Neuronal stem cell (in vitro differentiated cells): ENCODE results near the gene P2RX4.

Experiments used
- DNase-seq: peaks from one replicate; pipeline ENCODE4 v3.0.0-alpha.2; 2013; ENCODE audit warnings: low spot score
- H2AFZ ChIP-seq: one replicate; pipeline ENCODE4 v1.6.1; 2013; ENCODE audit warnings: mild to moderate bottlenecking, low read length, inconsistent platforms
- H2AK5ac ChIP-seq: 2 replicates; pipeline ENCODE4 v1.6.1; 2013; ENCODE audit warnings: low read depth, mild to moderate bottlenecking, inconsistent platforms, low read length, moderate library complexity, mixed read lengths
- H2BK120ac ChIP-seq: 2 replicates; pipeline ENCODE4 v1.6.1; 2013; ENCODE audit warnings: low read depth, mild to moderate bottlenecking, inconsistent platforms, low read length, moderate library complexity, mixed read lengths
- H2BK12ac ChIP-seq: one replicate; pipeline ENCODE4 v1.6.1; 2013; ENCODE audit warnings: low read length, inconsistent platforms
- H2BK15ac ChIP-seq: 2 replicates; pipeline ENCODE4 v1.6.1; 2013; ENCODE audit warnings: mild to moderate bottlenecking, low read length, inconsistent platforms, mixed read lengths
- H2BK5ac ChIP-seq: one replicate; pipeline ENCODE4 v1.6.1; 2013; ENCODE audit warnings: inconsistent platforms, mild to moderate bottlenecking, low read length, moderate library complexity
- H3K14ac ChIP-seq: one replicate; pipeline ENCODE4 v1.6.1; 2013; ENCODE audit warnings: low read length, inconsistent platforms
- H3K18ac ChIP-seq: 2 replicates; pipeline ENCODE4 v1.6.1; 2013; ENCODE audit warnings: low read length, inconsistent platforms
- H3K23ac ChIP-seq: 2 replicates; pipeline ENCODE4 v1.6.1; 2013; ENCODE audit warnings: low read depth, mild to moderate bottlenecking, mixed read lengths, low read length, inconsistent platforms; ENCODE audit not compliant: poor library complexity
- H3K27ac ChIP-seq: replicated peaks from 3 replicates; pipeline ENCODE4 v1.5.1; 2013; ENCODE audit warnings: low read length, inconsistent platforms
- H3K27me3 ChIP-seq, 3 experiments: 2 replicates each; pipeline ENCODE4 v1.6.1; 2013; ENCODE audit warnings: low read length in 3 of 3, mild to moderate bottlenecking in 2 of 3, inconsistent platforms in 1 of 3, low read depth in 1 of 3, mixed read lengths in 1 of 3, moderate library complexity in 1 of 3; ENCODE audit not compliant: control insufficient read depth in 3 of 3, insufficient read depth in 3 of 3
- H3K36me3 ChIP-seq, 2 donors: replicated peaks in 1 of 2; 2 replicates each; pipeline ENCODE4 v1.6.1; 2013; ENCODE audit warnings: low read length in 2 of 2; ENCODE audit not compliant: control insufficient read depth in 2 of 2, insufficient read depth in 2 of 2
- H3K4ac ChIP-seq: 2 replicates; pipeline ENCODE4 v1.6.1; 2013; ENCODE audit warnings: inconsistent platforms, mild to moderate bottlenecking, low read length, moderate library complexity
- H3K4me1 ChIP-seq, 2 donors: 1 replicate in 1 of 2; 2 replicates in 1 of 2; pipeline ENCODE4 v1.6.1; 2013; ENCODE audit warnings: low read length in 2 of 2, low read depth in 1 of 2; ENCODE audit not compliant: control insufficient read depth in 2 of 2, insufficient read depth in 1 of 2
- H3K4me2 ChIP-seq: one replicate; pipeline ENCODE4 v1.6.1; 2013; ENCODE audit warnings: mild to moderate bottlenecking, low read length, inconsistent platforms; ENCODE audit not compliant: insufficient read depth, poor library complexity, severe bottlenecking
- H3K4me3 ChIP-seq, 2 donors: 2 replicates each; pipeline ENCODE4 v1.5.1; 2013; ENCODE audit warnings: low read length in 2 of 2, mild to moderate bottlenecking in 2 of 2, inconsistent platforms in 1 of 2, moderate library complexity in 1 of 2
- H3K79me1 ChIP-seq: one replicate; pipeline ENCODE4 v1.6.1; 2013; ENCODE audit warnings: low read depth, mild to moderate bottlenecking, inconsistent platforms, low read length, moderate library complexity
- H3K9ac ChIP-seq: one replicate; pipeline ENCODE4 v1.6.1; 2013; ENCODE audit warnings: mild to moderate bottlenecking, low read depth, low read length, inconsistent platforms; ENCODE audit not compliant: poor library complexity
- H3K9me3 ChIP-seq, 2 donors: replicated peaks in 1 of 2; 2 replicates each; pipeline versions ENCODE3 to v1.6.1; 2013; ENCODE audit warnings: low read length in 2 of 2, mild to moderate bottlenecking in 2 of 2, inconsistent platforms in 1 of 2, low read depth in 1 of 2, mixed read lengths in 1 of 2, moderate library complexity in 1 of 2; ENCODE audit not compliant: control insufficient read depth in 2 of 2, insufficient read depth in 1 of 2
- H4K8ac ChIP-seq: one replicate; pipeline ENCODE4 v1.6.1; 2013; ENCODE audit warnings: low read depth, mild to moderate bottlenecking, inconsistent platforms, low read length, moderate library complexity
- H4K91ac ChIP-seq: one replicate; pipeline ENCODE4 v1.6.1; 2013; ENCODE audit warnings: low read length, low read depth, mild to moderate bottlenecking, inconsistent platforms; ENCODE audit not compliant: poor library complexity
- WGBS, 2 donors: extraction: QIAGEN DNeasy Blood & Tissue Kit; methylation state at CpG; one replicate each; pipeline ENCODE4 v1.1.7; 2013; ENCODE audit warnings: missing lambda C conversion rate in 2 of 2, mixed read lengths in 1 of 2; ENCODE audit not compliant: insufficient read length in 2 of 2, insufficient replicate concordance in 1 of 2; ENCODE audit errors: extremely low coverage in 2 of 2; 5-methylcytosine and 5-hydroxymethylcytosine counted together

The P2RX4 gene

DNA sequence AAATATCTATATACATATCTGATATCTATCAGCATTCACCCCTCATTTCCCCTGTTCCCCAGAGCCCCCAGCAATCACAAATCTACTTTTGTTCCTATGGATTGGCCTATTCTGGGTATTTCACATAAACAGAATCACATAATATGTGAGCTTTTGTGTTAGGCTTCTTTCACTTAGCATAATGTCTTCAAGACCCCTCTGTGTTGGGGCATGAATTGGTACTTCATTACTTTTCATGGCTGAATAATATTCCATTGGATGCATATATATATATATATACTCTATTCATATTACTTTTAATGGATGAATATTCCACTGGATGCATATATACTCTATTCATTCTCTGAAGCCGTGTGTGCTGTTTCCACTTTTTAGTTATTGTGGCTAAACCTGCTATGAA, 57.9 kb downstream of the P2RX4 start:
- Histone ChIP-seq H3K79me1 (no peaks in the 10 kb centered on the region), H3K23ac (no peak overlapping the region), H3K14ac (no peak overlapping the region), H2AK5ac (no peak overlapping the region), H2BK12ac (no peak overlapping the region), H3K9me3 (no peaks in the 10 kb centered on the region), H2AFZ (no peak overlapping the region), H3K18ac (no peak overlapping the region), H3K36me3 (peaks cover 16 to 64% of the 10 kb centered on the region in 2 donors), H3K9ac (no peak overlapping the region), H2BK5ac (no peak overlapping the region), H3K27me3 (no peaks in the 10 kb centered on the region), H3K4me1 (peaks cover 0 to 2% of the 10 kb centered on the region in 2 donors), H3K27ac (no peak overlapping the region), H2BK120ac (no peak overlapping the region), H3K4me3 (no peak overlapping the region), H4K8ac (no peak overlapping the region), H2BK15ac (no peak overlapping the region), H4K91ac (no peak overlapping the region), H3K4me2 (no peak overlapping the region), H3K4ac (no peak overlapping the region)
- no peak for DNase-seq
- WGBS, 2 donors = no CpG with 5 or more reads among the region's 1 CpG

DNA sequence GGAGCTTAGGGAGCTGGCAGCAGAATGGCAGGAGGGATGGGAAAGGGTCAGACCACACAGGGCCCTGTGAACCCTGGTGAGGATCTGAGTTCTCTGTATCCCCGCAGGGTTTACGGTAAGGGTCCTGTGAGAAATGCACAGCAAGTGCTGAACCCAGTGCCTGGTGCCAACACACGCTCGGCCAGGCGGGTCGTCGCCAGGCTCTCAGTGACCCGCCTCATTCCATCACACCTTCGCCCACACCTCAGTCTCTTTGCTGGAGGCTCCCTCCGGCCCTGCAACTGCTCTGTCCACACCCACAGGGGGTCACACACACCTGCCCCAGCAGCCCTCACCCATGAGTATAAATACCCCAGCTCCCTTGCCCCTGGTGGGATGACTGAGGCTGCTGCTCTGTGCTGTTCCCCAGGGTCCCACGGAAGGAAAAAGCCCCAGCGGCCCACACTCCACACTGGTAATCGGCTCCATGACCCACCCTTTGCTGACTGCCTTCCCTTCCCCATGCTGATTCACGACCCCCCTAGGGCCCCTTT, 63.5 kb downstream of the P2RX4 start:
- Histone ChIP-seq H2AK5ac (peak overlapping the region; percentile 54), H2AFZ (no peak overlapping the region), H3K14ac (no peak overlapping the region), H2BK120ac (no peak overlapping the region), H3K4me1 (no peaks in the 10 kb centered on the region), H2BK15ac (no peak overlapping the region), H3K23ac (no peak overlapping the region), H2BK5ac (no peak overlapping the region), H3K27ac (no peak overlapping the region), H3K9ac (no peak overlapping the region), H3K36me3 (peaks cover 16 to 51% of the 10 kb centered on the region in 2 donors), H2BK12ac (no peak overlapping the region), H3K4ac (no peak overlapping the region), H3K4me2 (no peak overlapping the region), H3K9me3 (no peaks in the 10 kb centered on the region), H3K4me3 (no peak overlapping the region), H4K8ac (no peak overlapping the region), H4K91ac (no peak overlapping the region), H3K79me1 (peaks cover 4% of the 10 kb centered on the region), H3K18ac (no peak overlapping the region), H3K27me3 (no peaks in the 10 kb centered on the region)
- DNase-seq = no peak
- WGBS, 2 donors = no CpG with 5 or more reads among the region's 14 CpGs

DNA sequence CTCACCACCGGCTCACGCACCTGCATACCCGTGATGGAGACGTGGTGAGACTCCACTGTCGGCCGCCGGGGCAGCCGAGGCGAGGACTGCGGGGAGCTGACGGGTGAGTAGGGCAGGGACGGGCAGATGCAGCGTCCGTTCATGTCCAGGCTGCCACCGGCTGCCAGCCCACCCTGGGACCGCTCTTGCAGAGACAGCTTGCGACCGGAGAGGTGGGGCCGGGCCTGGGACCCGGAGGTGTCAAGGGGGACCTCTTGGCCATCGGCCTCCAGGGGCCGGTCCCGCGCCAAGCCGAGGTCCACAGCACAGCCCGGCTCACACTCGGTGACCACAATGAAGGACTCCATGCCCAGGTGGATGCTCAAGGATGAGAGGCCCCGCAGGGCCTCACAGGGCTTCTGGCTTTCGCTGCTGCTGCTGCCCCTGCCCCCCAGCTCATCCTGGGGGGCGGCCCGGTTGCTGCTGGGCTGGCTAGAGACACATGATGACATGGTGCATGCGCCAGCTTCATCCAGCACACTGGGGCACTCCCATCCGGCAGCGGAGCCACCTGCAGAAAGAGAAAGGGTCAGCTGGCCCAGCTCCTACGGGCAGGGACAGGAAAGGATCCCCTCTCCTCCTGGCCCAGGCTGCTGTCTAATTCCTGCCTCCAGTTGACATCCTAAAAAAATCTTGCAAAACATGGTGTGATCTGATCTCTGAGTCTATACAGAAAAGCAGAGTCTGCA, 64.3 kb downstream of the P2RX4 start:
- Histone ChIP-seq H2AFZ (no peak overlapping the region), H3K36me3 (peaks cover 12 to 48% of the 10 kb centered on the region in 2 donors), H3K27me3 (no peaks in the 10 kb centered on the region), H3K27ac (no peak overlapping the region), H3K4me1 (no peaks in the 10 kb centered on the region), H3K9ac (no peak overlapping the region), H3K4me3 (no peak overlapping the region), H2BK120ac (no peak overlapping the region), H3K14ac (no peak overlapping the region), H2BK12ac (no peak overlapping the region), H3K79me1 (peaks cover 4% of the 10 kb centered on the region), H4K8ac (no peak overlapping the region), H3K4me2 (no peak overlapping the region), H3K9me3 (no peaks in the 10 kb centered on the region), H3K23ac (peak overlapping the region; percentile 65), H2BK15ac (no peak overlapping the region), H3K18ac (peak overlapping the region; percentile 48), H2BK5ac (no peak overlapping the region), H2AK5ac (no peak overlapping the region), H4K91ac (no peak overlapping the region), H3K4ac (no peak overlapping the region)
- DNase-seq = no peak
- no CpG with 5 or more reads among the region's 35 CpGs for WGBS, 2 donors

DNA sequence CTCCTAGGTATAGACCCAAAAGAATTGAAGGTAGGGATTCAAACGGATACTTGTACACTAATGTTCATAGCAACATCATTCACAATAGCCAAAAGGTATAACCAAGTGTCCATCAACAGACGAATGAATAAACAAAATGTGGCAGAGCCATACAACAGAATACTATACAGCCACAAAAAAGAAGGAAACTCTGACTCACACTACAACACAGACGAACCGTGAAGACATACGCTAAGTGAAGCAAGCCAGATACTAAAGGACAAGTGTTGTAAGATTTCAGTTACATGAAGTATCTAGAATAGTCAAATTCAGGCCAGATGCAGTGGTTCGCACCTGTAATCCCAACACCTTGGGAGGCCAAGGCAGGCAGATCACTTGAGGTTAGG, 67.4 kb downstream of the P2RX4 start:
- H2BK120ac ChIP-seq = no peak overlapping the region
- no CpG with 5 or more reads among the region's 6 CpGs for WGBS, 2 donors

More for the DNA sequence above, 67.4 kb downstream of the P2RX4 start:
- Histone ChIP-seq H3K9me3 (no peaks in the 10 kb centered on the region), H3K4me3 (no peak overlapping the region), H3K27me3 (no peaks in the 10 kb centered on the region), H3K4me2 (no peak overlapping the region), H2BK12ac (no peak overlapping the region), H3K4me1 (no peaks in the 10 kb centered on the region), H3K4ac (no peak overlapping the region), H3K79me1 (peaks cover 4% of the 10 kb centered on the region), H2AK5ac (no peak overlapping the region), H3K14ac (no peak overlapping the region), H3K36me3 (peaks cover 10 to 34% of the 10 kb centered on the region in 2 donors), H4K8ac (no peak overlapping the region), H3K9ac (no peak overlapping the region), H3K27ac (no peak overlapping the region), H3K18ac (no peak overlapping the region), H2BK15ac (no peak overlapping the region), H4K91ac (no peak overlapping the region), H3K23ac (no peak overlapping the region), H2BK5ac (no peak overlapping the region), H2AFZ (no peak overlapping the region)
- DNase-seq = no peak
